Activated CD8-positive, alpha-beta memory T cell treated with anti-CD3 and anti-CD28 coated beads, Interleukin-2, amount 50 U/mL, for 24 hours (primary cell): ENCODE results near the gene TSR3.
"Not testable (repeated sequence)": the region's sequence is repeated elsewhere in the genome, so short reads cannot be mapped to it uniquely, and the experiment has no call there.

Experiments used
- DNase-seq: peaks from one replicate; pipeline ENCODE4 v3.0.0-alpha.2; 2020; ENCODE audit errors: extremely low read depth

TSR3 gene

GRCh38 chr16:1337486-1337885 is 14.2 kb downstream of the TSR3 start:
- no peak for DNase-seq

- no peak for DNase-seq
These were observed 15.1 kb downstream of the TSR3 start for GRCh38 chr16:1336619-1337018.

DNA sequence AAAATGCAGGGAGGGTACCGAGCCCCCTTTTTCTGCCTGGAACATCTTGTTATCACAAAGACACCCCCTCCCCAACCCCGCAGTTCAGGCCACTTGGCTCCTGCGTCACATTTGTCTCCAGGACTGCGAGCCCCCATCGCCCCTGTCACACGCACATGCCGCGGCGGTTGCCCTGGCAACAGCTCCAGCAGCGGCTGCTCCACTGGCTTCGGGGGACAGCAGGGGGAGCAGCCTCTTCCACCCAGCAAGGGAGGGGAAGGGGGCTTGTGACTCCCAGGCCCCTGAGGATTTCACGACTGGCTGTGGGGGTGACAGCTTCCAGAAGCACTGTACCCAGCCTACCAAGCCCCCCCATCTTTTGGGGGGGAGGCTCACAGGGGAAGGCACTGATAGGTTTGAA is 15.7 kb downstream of the TSR3 start:
- no peak for DNase-seq

- no peak for DNase-seq
These were observed 16.3 kb downstream of the TSR3 start for GRCh38 chr16:1335211-1335971.

- no peak for DNase-seq
These were observed 16.9 kb downstream of the TSR3 start for GRCh38 chr16:1334739-1335138.

GRCh38 chr16:1333854-1334700 is 17.6 kb downstream of the TSR3 start:
- DNase-seq, result no peak

- no peak for DNase-seq
These were observed 18.4 kb downstream of the TSR3 start, which contains the start of gene BAIAP3 for GRCh38 chr16:1333149-1333812. TSS of gene BAIAP3 (plus strand) at chr16:1333645. CDS start at chr16:1338550, 4,905 bp downstream.

GRCh38 chr16:1332618-1333148 is 19.0 kb downstream of the TSR3 start:
- DNase-seq, result no peak

DNA sequence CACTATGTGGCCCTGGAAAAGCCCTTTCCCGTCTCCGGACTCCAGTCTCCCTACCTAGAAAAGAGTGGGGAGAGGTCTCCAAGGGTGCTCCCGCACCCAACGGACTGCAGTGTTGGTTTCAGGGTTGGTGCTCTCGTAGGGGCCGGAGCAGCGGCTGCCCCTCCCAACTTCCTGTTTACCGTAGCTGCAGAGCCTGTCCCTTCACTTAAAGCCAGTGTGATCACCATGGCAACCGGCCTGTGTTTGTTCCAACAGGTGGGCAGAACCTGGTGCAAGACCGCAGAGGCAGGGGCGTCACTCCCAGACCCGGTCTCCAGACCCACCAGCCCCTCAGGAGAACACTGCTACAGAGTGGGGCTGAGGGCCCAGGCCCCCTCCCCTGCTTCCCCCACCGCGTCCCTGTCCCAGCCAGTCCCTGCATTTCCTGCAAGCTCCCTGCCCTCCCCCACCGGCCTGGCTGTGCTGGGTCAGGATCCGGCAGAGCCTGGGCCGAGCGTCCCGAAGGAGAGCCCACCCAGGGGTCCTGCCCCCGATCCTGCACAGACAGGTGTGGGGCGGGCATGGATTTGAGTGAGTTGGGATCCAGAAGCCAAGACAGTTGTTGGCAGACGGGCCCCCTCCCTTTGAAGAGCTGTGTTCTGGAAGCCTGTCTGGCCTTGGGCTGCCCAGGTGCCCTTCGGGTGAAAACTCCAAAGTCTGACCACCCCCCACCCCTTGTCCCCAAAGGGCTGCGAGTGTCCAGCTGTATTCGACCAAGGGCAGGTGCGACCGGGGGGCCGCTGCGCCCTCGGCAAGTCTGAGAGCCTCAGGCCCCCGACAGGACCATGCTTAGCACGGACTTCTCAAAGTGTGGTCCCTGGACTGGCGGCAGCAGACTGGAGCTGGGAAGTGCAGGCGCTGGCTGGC is 19.7 kb downstream of the TSR3 start:
- no peak for DNase-seq

DNA sequence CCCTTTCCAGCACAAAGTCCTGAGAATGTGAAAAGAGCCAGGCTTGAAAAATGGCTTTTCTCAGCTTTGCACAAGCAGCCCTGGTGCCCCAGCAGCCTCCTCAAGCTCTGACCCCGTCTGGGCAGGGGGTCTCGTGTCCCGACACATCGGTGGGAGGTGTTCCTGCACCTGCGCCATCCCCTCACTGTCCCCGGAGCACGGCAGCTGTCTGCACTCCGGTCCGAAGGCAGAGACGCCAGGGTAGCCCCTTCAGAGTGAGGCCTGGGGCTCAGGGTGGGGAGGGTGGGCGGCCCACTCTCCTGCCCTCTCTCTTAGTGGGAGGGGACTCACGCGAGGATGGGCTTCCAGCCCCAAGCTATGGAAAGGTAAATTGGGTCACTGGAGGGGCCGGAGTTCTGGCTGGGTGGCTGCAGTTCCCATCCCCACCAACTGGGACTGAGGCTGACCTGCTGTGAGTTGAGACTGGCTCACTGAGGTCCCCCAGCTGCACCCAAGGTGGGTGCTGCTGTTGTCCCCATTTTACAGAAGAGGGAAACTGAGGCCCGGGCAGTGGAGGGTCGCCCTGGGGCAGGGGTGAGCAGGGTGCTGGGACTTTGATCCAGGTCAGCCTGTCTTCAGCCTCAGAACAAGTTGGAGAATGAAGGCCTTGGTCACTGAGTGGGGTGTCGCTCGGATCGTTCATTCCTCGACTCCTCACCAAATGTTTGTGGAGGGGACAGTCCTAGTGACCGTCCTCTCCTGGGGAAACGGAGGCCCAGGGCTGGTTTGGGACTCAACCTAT is 20.6 kb downstream of the TSR3 start:
- no peak for DNase-seq

DNA sequence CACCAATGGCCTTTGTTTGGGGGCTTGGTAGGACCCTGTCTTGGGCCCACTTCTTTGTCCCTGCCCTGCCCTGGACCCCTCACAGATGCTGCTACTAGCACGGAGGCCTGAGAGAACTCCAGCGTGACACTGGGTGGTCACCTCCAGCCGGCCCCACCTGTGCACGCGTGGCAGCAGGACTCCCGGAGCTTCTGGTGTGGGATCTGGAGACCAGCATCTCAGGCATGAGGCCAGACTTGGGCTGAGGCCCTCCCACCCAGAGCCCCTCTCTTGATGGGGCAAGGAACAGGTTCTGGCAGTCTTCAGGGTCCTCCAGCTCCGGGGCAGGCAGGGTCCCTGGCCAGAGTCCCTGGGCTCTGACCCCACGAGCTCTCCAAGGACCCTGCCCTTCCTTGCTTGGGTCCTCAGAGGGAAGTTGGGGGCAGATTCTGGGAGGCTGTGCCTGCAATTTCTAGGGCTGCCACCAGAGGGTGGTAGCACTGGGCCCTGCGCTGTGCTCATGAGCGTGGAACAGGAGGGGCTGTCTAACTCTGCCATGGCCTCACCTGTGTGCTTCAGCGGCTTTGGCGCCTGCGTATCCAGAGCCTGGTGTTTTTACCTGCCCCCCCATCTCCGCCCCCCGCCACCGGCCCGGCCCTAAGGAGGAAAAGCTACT is 21.3 kb downstream of the TSR3 start:
- no peak for DNase-seq

GRCh38 chr16:1328961-1329360 is 22.7 kb downstream of the TSR3 start:
- DNase-seq, result not testable (repeated sequence)

- not testable (repeated sequence) for DNase-seq
These were observed 23.5 kb downstream of the TSR3 start for GRCh38 chr16:1328136-1328535.

- DNase-seq, result no peak
These were observed 24.1 kb downstream of the TSR3 start for GRCh38 chr16:1327619-1327947.

- DNase-seq, result no peak
These were observed 24.6 kb downstream of the TSR3 start for GRCh38 chr16:1326946-1327618.

GRCh38 chr16:1326391-1326790 is 25.3 kb downstream of the TSR3 start:
- DNase-seq, result no peak

DNA sequence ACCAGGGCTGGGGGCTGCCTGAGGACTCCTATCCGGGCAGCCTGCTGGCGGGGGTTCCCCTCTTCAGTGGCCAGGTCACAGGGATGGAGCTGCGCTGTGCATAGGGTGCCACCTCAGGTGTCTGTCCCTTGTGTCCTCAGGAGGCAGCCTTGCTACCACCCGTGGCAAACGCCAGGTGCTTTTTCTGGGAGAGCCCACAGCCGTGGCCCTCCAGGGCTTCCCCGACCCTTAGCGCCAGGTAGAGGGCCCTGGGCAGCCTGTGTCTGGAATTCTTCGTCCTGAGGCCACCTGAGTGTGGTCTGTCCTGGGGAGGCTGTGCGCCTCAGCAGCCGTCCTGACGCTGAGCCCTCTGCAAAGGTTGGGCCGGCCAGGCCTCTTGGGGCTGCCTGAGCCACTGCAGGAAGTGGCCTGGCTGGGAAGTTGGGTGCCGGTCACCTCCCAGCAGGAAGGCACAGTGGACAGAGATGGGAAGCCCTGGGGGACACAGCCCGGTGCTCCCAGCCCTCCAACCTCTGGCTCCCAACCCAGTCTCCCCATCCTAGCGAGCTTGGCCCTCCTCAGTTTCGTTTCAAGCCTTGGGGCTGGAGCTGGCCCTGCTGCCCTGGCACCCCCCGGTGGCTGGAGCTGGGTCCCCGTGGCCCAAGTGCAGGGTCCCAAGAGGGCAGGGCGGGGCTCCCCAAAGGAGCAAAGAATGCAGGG is 25.9 kb downstream of the TSR3 start:
- DNase-seq, result no peak

DNA sequence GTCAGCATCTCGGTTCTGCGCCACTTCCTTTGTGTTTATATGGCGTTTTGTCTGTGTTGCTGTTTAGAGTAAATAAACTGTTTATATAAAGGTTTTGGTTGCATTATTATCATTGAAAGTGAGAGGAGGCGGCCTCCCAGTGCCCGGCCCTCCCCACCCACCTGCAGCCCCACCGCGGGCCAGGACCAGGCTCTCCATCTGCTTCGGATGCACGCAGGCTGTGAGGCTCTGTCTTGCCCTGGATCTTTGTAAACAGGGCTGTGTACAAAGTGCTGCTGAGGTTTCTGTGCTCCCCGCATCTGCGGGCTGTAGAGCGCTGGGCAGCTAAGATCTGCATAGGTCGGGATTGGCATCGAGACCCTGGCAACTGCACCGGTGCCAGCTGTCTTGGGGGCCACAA is 26.4 kb downstream of the TSR3 start:
- DNase-seq, result no peak
